GOT3 (cell line): ENCODE results near the gene UCN2.

ENCODE experiments used
- DNase-seq: peaks from one replicate; lab custom pipeline; 2025; ENCODE audit warnings: mixed read lengths; lab: John Stamatoyannopoulos, UW

Gene UCN2

GRCh38 chr3:48591436-48591835 lies 27.9 kb upstream of the UCN2 start:
- no peak for DNase-seq

- DNase-seq = no peak
Observed at GRCh38 chr3:48588230-48588629, 24.6 kb upstream of the UCN2 start.

- DNase-seq = no peak
Observed at GRCh38 chr3:48587686-48588085, 24.1 kb upstream of the UCN2 start.

- no peak for DNase-seq
Observed at GRCh38 chr3:48585411-48585810, 21.8 kb upstream of the UCN2 start.

- DNase-seq = no peak
Observed at GRCh38 chr3:48584836-48585235, 21.3 kb upstream of the UCN2 start.

- DNase-seq = no peak
Observed at GRCh38 chr3:48581621-48582481, 18.3 kb upstream of the UCN2 start.

GRCh38 chr3:48576647-48577046 lies 13.1 kb upstream of the UCN2 start:
- DNase-seq = no peak

- DNase-seq = no peak
Observed at GRCh38 chr3:48575366-48575765, 11.8 kb upstream of the UCN2 start.

GRCh38 chr3:48573973-48574585 lies 10.5 kb upstream of the UCN2 start:
- no peak for DNase-seq

GRCh38 chr3:48572517-48572916 lies 8.9 kb upstream of the UCN2 start:
- no peak for DNase-seq

- no peak for DNase-seq
Observed at GRCh38 chr3:48571938-48572337, 8.4 kb upstream of the UCN2 start.

- DNase-seq = no peak
Observed at GRCh38 chr3:48569808-48570450, 6.3 kb upstream of the UCN2 start.

GRCh38 chr3:48569400-48569799 lies 5.8 kb upstream of the UCN2 start:
- no peak for DNase-seq

- DNase-seq = no peak
Observed at GRCh38 chr3:48568476-48568875, 4.9 kb upstream of the UCN2 start.

- no peak for DNase-seq
Observed at GRCh38 chr3:48567500-48567899, 3.9 kb upstream of the UCN2 start.

- DNase-seq = no peak
Observed at GRCh38 chr3:48567090-48567489, 3.5 kb upstream of the UCN2 start.

GRCh38 chr3:48566401-48566760 lies 2.8 kb upstream of the UCN2 start:
- DNase-seq = no peak

- no peak for DNase-seq
Observed at GRCh38 chr3:48565591-48566400, 2.2 kb upstream of the UCN2 start.

GRCh38 chr3:48565186-48565585 lies 1.6 kb upstream of the UCN2 start:
- DNase-seq = no peak

GRCh38 chr3:48564667-48565066 lies 1.1 kb upstream of the UCN2 start:
- no peak for DNase-seq

- peak; percentile 26 for DNase-seq
Observed at GRCh38 chr3:48564022-48564421, 441 bp upstream of the UCN2 start.

- DNase-seq = no peak
Observed at GRCh38 chr3:48562367-48563095, 1.1 kb downstream of the UCN2 start.
